HG03469 (cell line): ENCODE results near the gene ZNF445.
"Not testable (repeated sequence)": the region's sequence is repeated elsewhere in the genome, so short reads cannot be mapped to it uniquely, and the experiment has no call there.

Source experiments
- ATAC-seq: cut with Tn5 transposase; IDR thresholded peaks from one replicate; pipeline ENCODE4 v1.9.1; 2021; ENCODE audit warnings: mild to moderate bottlenecking, moderate library complexity, moderate number of reproducible peaks; ENCODE audit not compliant: unreplicated experiment

The ZNF445 gene

GRCh38 chr3:44478055-44478468 is 592 bp upstream of the ZNF445 start:
- no peak for ATAC-seq

- ATAC-seq = no peak
These were observed 533 bp downstream of the ZNF445 start for GRCh38 chr3:44476963-44477311.

GRCh38 chr3:44476181-44476611 is 1.3 kb downstream of the ZNF445 start:
- no peak for ATAC-seq

GRCh38 chr3:44474886-44475285 is 2.6 kb downstream of the ZNF445 start:
- ATAC-seq = not testable (repeated sequence)

- no peak for ATAC-seq
These were observed 7.0 kb downstream of the ZNF445 start for GRCh38 chr3:44470430-44470829.

GRCh38 chr3:44469914-44470313 is 7.6 kb downstream of the ZNF445 start:
- ATAC-seq = no peak

GRCh38 chr3:44468572-44469520 is 8.6 kb downstream of the ZNF445 start:
- ATAC-seq = no peak

- not testable (repeated sequence) for ATAC-seq
These were observed 9.4 kb downstream of the ZNF445 start for GRCh38 chr3:44468099-44468537.

GRCh38 chr3:44467241-44467640 is 10.2 kb downstream of the ZNF445 start:
- no peak for ATAC-seq

GRCh38 chr3:44464920-44465319 is 12.6 kb downstream of the ZNF445 start:
- ATAC-seq = not testable (repeated sequence)

GRCh38 chr3:44464509-44464908 is 13.0 kb downstream of the ZNF445 start:
- no peak for ATAC-seq

GRCh38 chr3:44460050-44460449 is 17.4 kb downstream of the ZNF445 start:
- not testable (repeated sequence) for ATAC-seq

- no peak for ATAC-seq
These were observed 22.2 kb downstream of the ZNF445 start for GRCh38 chr3:44455318-44455717.

- ATAC-seq = no peak
These were observed 23.2 kb downstream of the ZNF445 start for GRCh38 chr3:44454258-44454657.

GRCh38 chr3:44451441-44451840 is 26.0 kb downstream of the ZNF445 start:
- ATAC-seq = no peak

- no peak for ATAC-seq
These were observed 30.5 kb downstream of the ZNF445 start for GRCh38 chr3:44446929-44447328.

- ATAC-seq = no peak
These were observed 31.7 kb downstream of the ZNF445 start for GRCh38 chr3:44445786-44446185.

- no peak for ATAC-seq
These were observed 32.4 kb downstream of the ZNF445 start for GRCh38 chr3:44444896-44445691.

GRCh38 chr3:44444437-44444836 is 33.0 kb downstream of the ZNF445 start:
- no peak for ATAC-seq

GRCh38 chr3:44442596-44443309 is 34.7 kb downstream of the ZNF445 start:
- ATAC-seq = no peak
